HG03064 (cell line): ENCODE results near the gene MYO15B.

Source experiments
- ATAC-seq: cut with Tn5 transposase; IDR thresholded peaks from one replicate; pipeline ENCODE4 v1.9.1; 2021; ENCODE audit warnings: low read depth; ENCODE audit not compliant: unreplicated experiment

The MYO15B gene

DNA sequence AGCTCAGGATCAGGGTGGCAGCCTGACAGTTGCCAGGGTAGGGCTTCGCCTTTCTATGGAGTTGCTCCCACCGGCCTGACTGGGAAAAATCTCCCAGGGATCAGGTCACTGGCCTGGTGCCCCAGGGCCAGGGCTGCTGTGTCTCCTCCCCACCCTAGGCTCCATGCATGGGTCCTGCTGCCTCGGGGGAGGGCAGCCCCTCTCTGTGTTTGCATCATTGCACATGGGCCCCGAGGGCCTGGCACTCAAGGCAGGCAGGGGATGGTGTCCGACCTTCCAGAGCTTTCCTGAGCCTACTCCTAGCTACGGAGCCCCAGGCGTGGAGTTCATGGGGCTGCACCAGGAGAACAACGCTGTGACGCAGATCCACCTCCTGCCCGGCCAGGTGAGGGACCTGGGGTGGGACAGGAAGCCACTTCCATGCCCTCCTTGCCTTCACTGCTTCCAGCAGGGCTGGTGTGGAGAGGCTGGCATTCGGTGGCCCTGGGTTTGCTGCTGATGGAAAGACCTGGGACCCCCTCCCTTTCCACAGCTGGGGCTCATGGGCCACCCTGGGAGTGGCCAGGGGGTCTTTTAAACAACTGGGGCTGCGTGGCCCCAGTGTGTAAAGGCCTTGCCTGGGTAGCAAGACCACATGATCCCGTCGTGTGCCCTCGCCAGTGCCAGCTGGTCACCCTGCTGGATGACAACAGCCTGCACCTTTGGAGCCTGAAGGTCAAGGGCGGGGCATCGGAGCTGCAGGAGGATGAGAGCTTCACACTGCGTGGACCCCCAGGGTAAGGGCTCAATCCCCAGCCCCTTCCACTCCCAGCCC, 29.5 kb upstream of the MYO15B start:
- ATAC-seq, result no peak

DNA sequence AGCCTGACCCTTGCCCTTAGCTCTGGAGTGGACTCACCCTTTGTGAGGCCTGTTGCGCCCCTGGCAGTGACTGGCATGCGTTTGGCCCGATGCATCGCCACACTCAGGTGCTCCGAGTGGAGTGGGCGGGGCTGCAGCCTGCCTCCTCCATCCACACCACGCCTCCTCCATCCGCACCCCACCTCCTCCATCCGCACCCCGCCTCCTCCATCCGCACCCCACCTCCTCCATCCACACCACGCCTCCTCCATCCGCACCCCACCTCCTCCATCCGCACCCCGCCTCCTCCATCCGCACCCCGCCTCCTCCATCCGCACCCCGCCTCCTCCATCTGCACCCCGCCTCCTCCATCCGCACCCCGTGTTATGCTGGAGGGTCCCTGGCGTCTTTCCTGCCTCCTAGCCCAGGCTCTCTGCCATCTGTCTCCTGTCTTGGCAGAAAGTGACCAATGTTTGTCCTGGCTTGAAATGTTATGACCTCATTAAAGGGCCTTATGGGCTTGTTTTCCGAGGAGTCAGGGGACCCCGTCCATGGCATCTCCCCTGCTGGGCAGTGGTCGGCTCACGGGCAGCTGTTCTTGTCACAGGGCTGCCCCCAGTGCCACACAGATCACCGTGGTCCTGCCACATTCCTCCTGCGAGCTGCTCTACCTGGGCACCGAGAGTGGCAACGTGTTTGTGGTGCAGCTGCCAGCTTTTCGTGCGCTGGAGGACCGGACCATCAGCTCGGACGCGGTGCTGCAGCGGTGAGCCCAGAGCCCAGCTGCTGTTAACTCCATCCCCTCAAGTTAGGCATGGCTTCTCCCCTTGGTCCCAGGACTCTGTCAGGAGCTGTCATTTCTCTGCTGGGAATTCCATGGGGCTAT, 28.7 kb upstream of the MYO15B start:
- ATAC-seq, result no peak

DNA sequence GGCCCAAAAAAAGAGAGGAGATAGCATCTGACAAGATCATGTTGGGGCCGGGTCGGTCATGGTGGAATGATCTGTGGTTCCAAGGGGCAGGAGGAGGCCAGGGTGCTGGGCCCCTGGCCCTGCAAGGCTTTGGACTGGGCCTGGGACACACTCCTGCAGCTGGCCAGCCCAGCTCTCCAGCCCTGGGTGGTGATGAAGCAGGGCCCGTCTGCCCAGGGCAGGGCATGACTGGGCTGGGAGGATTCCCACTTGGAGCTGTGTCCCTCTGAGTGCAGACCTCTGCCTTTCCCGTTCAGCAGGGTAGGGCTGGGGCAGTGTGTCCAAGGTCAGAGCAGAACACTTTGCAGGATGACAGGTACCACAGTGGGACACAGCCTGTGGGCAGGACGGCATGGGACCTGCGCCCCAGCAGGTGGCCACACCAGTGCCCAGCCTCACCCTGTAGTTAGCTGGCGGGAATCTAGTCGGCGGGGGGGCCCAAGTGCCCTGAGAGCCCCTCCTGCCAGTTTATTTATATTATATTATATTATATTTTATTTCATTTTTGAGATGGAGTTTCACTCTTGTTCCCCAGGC, 27.6 kb upstream of the MYO15B start:
- no peak for ATAC-seq

DNA sequence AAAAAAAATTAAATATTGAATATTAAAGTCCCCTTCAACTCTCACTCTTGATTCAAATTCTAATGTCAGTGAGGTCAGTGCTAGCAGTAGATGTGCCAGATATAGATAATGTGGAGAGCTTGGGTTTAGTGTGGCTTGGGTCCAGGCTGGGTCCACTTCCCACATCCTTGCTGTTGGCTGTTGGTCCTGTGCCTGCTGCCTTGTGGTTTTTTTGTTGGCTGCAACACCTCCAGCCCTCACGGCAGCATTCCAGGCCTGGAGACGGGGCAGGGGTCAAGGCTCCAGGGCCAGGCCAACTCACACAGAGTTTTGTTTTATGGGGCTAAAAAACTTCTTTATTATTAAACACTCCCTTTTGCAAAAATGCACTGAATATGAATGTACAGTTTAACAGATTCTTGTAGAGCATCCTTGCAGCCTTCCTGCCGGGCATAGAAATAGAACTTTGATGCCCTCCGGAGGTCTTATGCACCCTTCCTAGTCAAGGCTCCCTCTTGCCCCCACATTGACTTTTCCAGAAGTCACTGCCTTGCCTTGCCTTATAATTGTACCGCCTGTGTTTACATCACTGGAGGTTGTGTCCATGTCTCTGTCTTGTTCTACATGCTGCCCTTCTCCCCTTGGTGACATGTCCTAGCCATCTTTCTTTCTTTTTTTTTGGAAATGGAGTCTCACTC, 25.5 kb upstream of the MYO15B start:
- no peak for ATAC-seq

DNA sequence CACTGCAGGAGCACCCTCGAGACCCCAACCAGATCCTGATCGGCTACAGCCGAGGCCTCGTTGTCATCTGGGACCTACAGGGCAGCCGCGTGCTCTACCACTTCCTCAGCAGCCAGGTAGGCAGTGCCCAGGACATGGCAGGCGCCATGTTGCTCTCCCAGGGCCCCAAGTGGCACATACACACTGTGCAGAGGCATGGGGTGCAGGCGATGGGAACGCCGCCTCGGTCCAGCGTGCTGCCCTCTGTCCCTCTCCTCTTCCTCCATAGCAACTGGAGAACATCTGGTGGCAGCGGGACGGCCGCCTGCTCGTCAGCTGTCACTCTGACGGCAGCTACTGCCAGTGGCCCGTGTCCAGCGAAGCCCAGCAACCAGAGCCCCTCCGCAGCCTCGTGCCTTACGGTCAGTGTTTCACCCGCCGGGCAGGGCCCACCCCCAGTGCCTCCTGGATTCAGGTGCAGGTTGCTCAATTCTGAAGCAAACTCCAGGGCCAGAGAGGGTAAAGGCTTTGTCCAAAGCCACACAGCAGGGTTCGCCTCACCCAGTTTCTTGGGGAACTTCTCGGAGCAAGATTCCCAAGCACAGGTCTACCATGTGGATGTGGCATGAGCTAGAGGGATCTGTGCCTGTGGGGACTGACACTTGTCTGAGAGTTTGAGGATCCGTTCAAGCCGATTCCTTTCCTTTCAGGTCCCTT, 24.4 kb upstream of the MYO15B start:
- no peak for ATAC-seq

DNA sequence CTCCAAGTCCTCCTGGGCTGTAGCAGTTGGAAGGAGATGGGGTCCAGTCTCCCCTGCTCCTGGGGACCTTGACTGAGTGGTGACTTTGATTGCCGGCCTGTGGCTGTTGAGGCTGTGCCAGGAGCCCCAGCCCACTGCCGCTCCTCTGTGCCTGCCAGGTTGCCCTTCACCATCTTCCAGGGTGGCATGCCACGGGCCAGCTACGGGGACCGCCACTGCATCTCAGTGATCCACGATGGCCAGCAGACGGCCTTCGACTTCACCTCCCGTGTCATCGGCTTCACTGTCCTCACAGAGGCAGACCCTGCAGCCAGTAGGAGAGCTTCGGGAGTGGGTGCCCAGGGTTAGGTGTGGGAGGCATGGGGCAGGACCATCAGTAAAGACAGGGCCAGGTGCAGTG, 23.4 kb upstream of the MYO15B start:
- ATAC-seq, result no peak

DNA sequence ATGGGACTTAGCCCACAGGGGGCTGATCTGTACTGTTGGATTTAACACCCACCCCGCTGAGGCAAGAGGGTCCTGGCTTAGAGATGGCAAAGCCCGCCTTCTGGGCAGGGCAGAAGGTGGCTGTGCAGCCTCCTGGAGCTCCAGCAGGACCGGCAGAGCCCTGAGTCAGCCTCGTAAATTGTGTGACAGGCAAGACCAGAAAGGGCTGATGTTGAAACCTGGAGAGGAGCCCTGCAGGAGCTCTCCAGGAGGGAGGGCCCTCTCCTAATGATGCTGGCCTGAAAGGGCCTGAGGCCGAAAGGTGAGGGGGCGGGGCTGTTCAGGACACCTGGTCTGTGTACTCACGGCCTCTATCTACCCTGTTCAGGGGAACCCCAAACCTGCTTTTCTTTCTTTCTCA, 22.5 kb upstream of the MYO15B start:
- ATAC-seq, result no peak

DNA sequence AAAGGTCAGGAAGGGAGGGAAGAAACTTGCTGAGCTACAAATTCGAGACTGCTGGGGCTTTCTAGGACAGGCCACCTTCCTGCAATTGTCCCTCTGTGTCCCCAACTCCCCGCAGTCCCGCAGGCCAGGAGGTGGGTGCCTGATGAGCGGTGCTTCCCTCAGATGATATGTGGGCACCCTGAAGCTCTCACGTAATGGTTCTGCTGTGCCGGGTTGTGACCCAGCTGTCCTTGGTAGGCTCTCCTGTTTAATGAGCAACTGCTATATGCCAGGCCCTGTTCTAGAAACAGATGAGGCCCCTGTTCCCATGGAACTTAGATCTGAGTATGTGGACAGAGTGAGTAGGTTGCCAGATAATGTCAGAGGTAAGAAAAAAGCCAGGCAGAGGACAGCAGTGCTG, 22.0 kb upstream of the MYO15B start:
- no peak for ATAC-seq

DNA sequence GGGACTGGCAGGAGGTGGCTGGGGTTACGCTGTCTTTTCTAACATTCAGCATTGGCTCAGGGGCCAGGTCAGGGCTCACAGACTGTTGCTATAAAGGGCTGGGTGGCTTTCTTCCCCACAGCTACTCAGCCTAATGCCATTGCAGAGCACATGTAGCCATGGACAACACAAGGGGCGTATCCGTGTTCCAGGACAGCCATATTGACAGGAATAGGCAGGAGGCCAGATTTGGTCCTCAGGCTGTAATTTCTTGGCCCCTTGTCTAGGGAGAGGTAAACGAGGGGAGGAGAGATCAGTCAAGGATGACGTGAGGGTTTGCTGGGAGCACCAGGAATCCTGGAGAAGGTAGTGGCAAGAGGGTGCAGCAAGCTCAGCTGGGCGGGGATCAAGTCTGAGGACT, 21.2 kb upstream of the MYO15B start:
- ATAC-seq, result no peak

DNA sequence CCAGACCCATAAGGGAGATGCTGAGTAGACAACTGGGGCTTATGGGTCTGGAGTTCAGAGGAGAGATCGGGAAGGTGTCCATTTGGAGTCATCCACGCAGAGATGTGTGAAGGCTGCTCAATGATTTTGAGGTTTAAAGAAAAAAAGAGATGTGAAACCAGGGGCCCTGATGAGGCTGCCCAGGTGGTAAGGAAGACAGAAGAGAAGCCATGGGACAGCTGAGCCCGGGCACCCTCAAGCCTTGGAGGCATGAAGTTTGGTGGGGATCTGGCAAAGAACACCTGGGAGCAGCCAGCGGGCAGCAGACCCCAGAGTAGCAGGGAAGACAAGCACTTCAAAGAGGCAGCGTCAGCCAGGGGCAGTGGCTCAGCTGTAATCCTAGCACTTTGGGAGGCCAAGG, 20.8 kb upstream of the MYO15B start:
- ATAC-seq, result no peak

DNA sequence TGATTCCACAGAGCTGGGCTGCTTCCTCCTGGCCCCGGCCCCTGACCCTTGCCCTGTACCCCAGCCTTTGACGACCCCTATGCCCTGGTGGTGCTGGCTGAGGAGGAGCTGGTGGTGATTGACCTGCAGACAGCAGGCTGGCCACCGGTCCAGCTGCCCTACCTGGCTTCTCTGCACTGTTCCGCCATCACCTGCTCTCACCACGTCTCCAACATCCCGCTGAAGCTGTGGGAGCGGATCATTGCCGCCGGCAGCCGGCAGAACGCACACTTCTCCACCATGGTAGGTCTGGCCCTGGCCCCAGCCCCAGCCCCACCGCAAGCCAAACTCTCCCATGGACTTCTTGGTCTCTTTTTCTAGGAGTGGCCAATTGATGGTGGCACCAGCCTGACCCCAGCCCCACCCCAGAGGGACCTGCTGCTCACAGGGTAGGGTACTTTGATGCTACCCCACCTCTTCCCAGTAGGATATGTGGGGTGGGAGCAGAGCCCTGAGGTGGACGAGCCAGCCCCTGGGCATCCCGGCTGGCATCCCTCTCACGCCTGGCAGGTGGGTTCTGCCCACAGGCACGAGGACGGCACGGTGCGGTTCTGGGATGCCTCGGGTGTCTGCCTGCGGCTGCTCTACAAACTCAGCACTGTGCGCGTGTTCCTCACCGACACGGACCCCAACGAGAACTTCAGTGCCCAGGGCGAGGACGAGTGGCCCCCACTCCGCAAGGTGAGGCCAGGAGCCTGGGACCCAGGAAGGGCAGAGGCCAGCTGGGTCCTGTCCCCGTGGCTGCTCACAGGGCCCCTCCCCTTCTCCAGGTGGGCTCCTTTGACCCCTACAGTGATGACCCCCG, 19.0 kb upstream of the MYO15B start:
- no peak for ATAC-seq

DNA sequence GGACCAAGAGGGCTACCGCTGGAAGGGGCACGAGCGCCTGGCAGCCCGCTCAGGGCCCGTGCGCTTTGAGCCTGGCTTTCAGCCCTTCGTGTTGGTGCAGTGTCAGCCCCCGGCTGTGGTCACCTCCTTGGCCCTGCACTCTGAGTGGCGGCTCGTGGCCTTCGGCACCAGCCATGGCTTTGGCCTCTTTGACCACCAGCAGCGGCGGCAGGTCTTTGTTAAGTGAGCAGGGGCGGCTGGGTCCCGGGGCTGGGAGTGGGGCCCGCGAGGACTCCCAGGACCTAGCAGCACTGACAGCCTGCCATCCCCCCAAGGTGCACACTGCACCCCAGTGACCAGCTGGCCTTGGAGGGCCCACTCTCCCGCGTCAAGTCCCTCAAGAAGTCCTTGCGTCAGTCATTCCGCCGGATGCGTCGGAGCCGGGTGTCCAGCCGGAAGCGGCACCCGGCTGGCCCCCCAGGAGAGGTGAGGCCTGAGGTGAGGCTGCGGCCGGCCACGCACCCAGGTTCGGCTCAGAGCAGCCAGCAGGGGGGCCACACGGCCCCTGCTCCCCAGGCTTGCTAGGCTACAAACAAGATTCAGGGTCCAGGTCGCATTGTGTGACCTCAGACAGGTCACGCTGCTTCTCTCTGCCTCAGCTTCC, 17.4 kb upstream of the MYO15B start:
- no peak for ATAC-seq

DNA sequence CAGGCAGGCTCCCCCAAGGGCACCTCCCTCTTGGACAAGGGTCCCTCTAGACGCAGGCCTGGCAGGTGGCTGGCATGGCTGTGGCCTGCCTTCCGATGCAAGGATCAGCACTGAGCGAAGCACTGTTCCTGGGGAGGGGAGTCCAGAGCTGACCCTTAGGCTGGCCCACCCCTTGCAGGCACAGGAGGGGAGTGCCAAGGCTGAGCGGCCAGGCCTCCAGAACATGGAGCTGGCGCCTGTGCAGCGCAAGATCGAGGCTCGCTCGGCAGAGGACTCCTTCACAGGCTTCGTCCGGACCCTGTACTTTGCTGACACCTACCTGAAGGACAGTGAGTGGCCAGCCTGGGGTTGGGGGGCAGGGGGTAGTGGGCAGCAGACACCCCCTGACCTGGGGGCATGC, 16.8 kb upstream of the MYO15B start:
- no peak for ATAC-seq

DNA sequence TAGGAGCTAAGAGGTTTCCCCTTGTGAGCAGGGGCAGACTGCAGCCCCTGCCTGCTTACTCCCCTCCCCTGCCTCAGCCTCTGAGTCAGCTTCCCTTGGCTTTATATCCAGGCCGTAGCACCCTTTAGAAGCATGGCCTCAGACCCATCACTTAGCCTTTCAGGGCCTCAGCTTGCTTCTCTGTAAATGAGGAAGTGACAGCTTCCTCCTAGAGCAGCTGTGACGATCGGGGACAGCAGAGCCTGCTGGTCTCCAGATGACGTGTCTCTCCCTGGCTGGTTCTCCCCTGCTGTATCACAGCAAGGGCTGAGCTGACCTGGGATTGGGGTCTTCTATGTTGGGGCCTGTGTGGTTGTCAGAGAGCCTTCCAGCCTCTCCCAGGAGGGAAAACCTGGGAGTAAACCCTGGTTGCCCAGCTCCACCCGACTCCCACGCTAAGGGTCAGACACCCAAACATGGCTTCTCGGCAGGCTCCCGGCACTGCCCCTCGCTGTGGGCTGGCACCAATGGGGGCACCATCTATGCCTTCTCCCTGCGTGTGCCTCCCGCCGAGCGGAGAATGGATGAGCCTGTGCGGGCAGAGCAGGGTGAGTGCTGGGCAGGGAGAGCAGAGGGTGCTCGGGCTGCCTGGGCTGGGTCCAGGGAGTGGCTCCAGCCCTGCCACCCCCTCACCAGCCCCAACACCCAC, 16.3 kb upstream of the MYO15B start:
- ATAC-seq, result no peak

DNA sequence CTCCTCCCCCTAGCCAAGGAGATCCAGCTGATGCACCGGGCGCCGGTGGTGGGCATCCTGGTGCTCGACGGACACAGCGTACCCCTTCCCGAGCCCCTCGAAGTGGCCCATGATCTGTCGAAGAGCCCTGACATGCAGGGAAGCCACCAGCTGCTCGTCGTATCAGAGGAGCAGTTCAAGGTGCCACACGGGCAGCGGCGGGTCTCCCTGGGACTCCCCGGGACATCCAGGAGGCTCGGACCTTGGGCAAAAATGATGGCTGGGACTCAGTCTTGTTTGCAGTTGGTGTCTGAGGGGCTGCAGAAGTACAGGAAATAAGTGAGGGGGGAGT, 15.8 kb upstream of the MYO15B start:
- ATAC-seq, result no peak

DNA sequence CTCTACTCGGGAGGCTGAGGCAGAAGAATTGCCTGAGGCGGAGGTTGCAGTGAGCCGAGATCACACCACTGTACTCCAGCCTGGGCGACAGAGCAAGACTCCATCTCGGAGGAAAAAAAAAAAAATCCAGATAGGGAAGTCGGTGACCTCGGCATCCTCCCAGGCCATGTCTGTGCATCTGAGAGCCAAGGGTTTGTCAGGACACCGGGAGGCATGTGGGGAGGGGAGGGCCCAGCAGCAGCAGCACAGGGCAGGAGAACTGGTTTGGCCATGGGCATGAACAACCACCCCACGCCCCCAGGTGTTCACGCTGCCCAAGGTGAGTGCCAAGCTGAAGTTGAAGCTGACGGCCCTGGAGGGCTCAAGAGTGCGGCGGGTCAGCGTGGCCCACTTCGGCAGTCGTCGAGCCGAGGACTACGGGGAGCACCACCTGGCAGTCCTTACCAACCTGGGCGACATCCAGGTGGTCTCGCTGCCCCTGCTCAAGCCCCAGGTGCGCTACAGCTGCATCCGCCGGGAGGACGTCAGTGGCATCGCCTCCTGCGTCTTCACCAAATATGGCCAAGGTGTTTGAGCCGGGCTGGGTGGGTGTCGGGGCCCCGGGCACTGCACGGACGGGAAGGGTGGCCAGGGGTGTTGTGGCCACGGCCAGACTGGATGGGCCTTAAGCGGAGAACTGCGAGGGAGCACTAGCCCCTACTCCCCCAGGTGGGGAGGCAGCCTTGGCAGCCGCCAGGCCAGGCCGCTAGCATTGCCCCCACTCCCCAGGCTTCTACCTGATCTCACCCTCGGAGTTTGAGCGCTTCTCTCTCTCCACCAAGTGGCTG, 14.7 kb upstream of the MYO15B start:
- no peak for ATAC-seq

DNA sequence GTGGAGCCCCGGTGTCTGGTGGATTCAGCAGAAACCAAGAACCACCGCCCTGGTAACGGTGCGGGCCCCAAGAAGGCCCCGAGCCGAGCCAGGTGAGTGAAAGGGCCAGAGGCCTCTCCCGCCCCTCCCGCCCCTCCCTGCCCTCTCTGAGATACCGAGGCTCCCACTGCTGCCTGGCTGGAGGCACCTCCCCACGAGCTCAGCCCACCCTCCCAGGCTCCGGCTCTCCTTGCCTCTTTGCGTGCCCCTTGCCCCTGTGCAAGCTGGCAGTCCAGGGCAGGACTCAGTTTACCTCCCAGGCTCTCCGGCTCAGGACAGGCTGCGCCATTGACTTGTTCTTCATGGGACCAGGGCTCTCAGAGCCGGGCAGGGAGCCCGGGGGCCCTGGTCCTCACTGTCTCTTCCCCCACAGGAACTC, 14.1 kb upstream of the MYO15B start:
- no peak for ATAC-seq

DNA sequence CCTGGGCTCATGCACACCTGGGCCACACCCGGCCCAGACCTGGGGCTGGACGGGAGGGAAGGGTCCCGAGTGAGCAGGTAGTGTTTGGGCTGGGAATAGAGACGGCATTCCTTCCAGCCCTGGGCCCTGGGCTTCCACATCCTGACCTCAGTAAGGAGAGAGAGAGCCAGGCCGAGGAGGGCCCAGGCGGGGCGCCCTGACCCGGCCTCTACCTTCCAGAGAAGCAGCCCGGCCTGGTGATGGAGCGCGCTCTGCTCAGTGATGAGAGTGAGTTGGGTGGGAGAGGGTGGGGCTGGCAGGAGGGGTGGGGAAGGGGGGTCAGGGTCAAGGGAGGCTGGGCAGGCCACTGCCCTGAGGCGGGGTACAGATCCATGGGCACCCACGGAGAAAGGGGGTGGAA, 13.6 kb upstream of the MYO15B start:
- no peak for ATAC-seq
